Fibroblast of mammary gland (primary cell): ENCODE results near the gene CDH23.

Experiments
- DNase-seq: peaks from one replicate; pipeline ENCODE4 v3.0.0-alpha.2; 2010; ENCODE audit warnings: low read depth
- H3K4me3 ChIP-seq: 2 replicates; pipeline ENCODE4 v1.5.1; 2011; ENCODE audit warnings: low read depth, mild to moderate bottlenecking, low read length, moderate library complexity; ENCODE audit not compliant: control insufficient read depth
- TF ChIP-seq, protein P1 (sequence below): conservative IDR thresholded peaks from 2 replicates; pipeline ENCODE4 v1.5.1; 2011; ENCODE audit warnings: low read depth, low read length, inconsistent platforms; ENCODE audit not compliant: control insufficient read depth, insufficient read depth

The CDH23 gene

DNA sequence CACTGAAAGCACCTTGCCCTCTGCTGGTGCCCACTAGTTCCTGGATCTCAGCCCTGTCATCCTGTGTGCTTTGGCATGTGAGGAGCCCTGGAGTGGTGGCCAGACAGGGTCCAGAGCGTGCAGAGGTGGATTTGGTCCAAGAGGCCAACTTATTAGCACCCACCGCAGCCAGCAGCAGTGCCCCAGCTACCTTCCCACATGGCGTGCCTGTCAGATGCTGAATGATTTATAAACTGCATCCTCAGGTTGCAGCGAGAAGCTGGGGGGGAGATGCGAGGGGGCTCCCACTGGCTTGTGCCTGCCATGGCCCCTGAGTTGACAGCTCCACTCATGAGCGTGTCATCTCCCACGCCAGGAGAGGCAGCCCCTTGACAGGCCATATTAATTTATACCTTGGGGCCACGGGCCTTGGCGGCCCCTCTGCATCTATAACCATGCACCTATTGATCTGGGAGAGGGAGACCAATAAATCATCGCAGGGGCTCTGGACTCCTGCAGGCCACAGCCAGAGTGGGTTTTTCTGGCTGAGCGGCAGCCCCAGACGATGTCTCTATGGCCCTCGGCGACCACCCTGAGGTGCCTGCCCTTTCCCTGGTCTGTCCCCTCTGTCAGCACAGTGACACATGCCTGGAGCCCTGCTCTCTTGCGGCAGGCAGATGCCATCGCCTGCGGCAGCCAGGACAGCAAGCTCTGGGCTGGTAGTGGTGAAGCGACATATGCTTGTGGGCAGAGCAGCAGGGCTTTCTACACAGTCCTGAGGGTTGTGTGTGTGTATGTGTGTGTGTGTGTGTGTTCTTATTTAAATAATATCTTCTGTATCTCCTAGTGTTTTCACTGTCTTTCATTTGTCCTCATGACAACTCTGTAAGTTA, 120.8 kb downstream of the CDH23 start:
- no peak for DNase-seq
- no peak overlapping the region for H3K4me3 ChIP-seq
- TF ChIP-seq, protein P1, sequence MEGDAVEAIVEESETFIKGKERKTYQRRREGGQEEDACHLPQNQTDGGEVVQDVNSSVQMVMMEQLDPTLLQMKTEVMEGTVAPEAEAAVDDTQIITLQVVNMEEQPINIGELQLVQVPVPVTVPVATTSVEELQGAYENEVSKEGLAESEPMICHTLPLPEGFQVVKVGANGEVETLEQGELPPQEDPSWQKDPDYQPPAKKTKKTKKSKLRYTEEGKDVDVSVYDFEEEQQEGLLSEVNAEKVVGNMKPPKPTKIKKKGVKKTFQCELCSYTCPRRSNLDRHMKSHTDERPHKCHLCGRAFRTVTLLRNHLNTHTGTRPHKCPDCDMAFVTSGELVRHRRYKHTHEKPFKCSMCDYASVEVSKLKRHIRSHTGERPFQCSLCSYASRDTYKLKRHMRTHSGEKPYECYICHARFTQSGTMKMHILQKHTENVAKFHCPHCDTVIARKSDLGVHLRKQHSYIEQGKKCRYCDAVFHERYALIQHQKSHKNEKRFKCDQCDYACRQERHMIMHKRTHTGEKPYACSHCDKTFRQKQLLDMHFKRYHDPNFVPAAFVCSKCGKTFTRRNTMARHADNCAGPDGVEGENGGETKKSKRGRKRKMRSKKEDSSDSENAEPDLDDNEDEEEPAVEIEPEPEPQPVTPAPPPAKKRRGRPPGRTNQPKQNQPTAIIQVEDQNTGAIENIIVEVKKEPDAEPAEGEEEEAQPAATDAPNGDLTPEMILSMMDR: no peak

DNA sequence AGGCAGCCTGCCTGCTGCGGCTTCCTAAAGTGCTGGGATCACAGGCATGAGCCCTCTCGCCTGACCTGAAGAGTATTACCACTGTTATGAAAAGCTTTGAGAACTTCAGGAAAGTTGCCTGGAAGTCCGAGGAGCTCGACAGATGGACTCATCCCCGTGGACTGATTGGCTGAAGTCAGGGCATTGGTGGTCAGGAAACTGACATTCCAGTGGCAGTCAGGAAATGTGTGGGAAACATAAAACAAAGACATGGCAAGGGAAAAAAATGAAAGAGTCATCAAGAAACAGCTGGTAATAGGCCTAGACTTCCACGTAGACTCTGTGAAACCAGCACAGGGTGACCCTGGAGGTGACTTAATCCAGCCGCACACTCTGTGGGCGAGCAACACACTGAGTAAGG, 123.3 kb downstream of the CDH23 start:
- TF ChIP-seq, protein P1: no peak
- no peak for DNase-seq

DNA sequence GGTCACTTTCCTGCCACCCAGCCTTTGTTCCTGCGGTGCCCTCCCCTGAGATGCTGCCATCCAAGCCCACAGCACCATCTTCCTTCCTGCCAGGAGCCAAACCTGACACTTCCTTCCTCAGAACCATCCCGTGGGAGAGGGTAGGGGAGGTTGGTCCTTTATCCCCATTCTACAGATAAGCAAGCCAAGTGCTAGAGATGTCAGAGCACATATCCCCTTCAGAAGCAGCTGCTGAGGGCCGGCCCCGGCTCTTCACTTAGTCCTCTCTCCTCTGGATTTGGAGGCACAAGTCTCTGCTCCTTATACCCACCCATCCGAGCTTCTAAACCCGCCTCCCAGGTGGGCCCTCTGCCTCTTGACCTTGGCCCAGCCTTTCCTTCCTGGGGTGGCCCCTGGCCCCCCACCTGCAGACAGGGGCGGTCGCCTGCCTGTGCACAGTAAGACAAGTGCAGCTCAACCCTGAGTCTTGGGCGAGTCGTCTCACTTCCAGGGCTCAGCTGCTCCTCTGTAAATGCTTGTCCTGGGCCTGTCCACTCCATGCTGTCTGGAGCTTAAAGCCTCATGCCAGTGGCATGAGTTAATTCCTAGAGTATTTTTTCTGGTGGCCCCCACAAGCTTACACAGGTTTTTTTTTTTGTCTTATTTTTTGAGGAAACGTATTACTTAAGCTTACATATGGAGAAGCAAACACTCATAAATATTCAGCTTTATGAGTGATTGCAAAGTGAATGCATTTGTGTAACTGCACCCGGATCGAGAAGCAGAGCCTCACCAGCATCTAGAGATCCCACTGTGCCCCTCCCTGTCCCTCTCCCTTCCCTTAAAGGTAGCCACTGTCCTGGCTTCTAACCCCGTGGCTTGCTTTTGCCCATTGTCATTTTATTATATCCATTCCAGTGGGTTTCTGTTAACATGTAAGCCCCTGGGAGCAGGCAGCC, 125.1 kb downstream of the CDH23 start:
- no peak overlapping the region for H3K4me3 ChIP-seq
- no peak for DNase-seq
- TF ChIP-seq, protein P1: no peak

More for the DNA sequence above, 123.3 kb downstream of the CDH23 start:
- no peak overlapping the region for H3K4me3 ChIP-seq

DNA sequence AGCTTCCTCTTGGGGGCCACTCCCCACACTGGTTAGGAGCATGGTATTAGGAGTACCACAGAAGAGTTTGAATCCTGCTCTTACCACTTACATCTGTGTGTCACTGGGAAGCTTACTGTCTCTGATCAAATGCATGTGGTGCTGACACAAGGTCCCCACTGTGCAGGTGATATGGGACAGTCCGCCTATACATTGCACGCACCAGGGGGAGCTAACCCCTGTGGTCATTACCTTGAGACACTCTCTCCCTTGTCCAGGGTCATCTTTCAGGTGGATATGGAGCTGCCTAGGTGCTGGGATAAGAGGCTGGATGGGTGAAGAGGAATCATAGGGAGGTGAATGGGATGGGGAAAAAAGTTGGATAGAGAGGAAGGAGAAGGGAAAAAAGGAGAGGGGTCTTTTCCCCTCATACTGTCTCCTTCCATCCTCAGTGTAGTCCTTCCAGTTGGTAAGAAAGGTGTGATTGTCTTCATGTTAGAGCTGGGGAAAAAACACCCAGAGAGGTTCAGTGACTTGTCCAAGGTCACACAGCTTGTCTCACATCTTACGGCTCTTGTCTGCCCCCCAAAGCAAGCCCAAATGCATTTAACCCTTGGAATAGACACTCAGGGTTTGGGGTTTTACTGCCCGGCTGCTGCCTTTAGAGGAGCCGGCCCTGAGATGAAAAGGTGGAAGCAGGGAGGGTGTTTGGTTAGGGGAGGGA, 125.9 kb downstream of the CDH23 start:
- TF ChIP-seq, protein P1: no peak
- H3K4me3 ChIP-seq: no peak overlapping the region
- DNase-seq: no peak

DNA sequence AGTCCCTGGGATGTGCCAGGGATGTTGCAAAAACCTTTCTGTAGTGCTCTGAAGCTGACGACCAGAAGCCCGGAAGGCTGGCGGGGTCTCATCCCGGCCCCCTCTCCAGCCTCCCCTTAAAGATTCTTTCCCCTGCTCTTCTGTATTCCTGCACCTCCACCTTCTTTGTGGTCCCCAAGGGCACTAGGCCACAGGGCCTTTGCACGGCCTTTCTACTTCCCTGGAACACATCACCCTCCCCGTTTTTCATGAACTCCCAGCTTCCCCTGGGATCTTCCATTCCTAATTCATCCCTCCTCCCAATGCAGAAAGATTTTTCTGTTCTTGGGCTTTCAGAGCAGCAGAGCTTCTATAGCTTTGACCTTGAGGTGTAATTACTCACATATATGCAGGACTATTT, 127.0 kb downstream of the CDH23 start:
- DNase-seq: no peak
- TF ChIP-seq, protein P1: no peak
- no peak overlapping the region for H3K4me3 ChIP-seq

DNA sequence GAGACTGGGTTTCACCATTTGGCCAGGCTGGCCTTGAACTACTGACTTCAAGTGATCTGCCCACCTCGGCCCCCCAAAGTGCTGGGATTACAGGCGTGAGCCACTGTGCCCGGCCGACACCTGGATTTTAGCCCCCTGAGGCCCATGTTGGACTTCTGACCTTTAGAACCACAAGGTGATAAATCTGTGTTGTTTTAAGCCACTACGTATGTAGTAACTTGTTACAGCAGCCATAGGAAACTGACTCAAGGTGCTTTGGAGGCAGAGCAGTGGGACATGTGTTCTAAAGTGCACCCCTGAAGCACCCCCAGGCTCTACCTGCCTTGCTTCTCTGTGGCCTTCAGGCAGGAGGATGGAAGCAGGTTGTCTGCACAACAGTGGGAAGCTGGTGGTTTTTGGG, 128.4 kb downstream of the CDH23 start:
- DNase-seq: no peak
- TF ChIP-seq, protein P1: no peak
- H3K4me3 ChIP-seq: no peak overlapping the region
